Posterior cingulate gyrus (tissue), 11 donors: ENCODE measurements around the gene SMYD3.
"Not testable (repeated sequence)": the region's sequence is repeated elsewhere in the genome, so short reads cannot be mapped to it uniquely, and the experiment has no call there.

Source experiments
- DNase-seq, 10 donors: peaks; one replicate each; pipeline versions ENCODE4 v3.0.0 to v3.0.0-alpha.2; 2020 to 2021; ENCODE audit warnings: mixed read lengths in 3 of 10
- intact Hi-C: fragments of 100-400 bp; cut with DNase I; formaldehyde crosslinking; loops from one replicate; pipeline ENCODE4 v1.15.1; 2023

Gene SMYD3

GRCh38 chr1:245840971-245841370 is 666.1 kb downstream of the SMYD3 start:
- intact Hi-C loops, result no loop called here
- DNase-seq, result no peak

GRCh38 chr1:245837718-245838117 is 669.4 kb downstream of the SMYD3 start:
- DNase-seq, result no peak

GRCh38 chr1:245835386-245835785 is 671.7 kb downstream of the SMYD3 start:
- intact Hi-C loops, result no loop called here
- no peak for DNase-seq

More at GRCh38 chr1:245837718-245838117, 669.4 kb downstream of the SMYD3 start:
- intact Hi-C loops, result no loop called here

- intact Hi-C loops, result no loop called here
- DNase-seq, result no peak
Measured at GRCh38 chr1:245834002-245834401, 673.1 kb downstream of the SMYD3 start.

GRCh38 chr1:245832771-245833527 is 674.1 kb downstream of the SMYD3 start:
- intact Hi-C loops, result no loop called here
- DNase-seq, result no peak

GRCh38 chr1:245831518-245831917 is 675.6 kb downstream of the SMYD3 start:
- DNase-seq, result no peak
- intact Hi-C loops, result no loop called here

GRCh38 chr1:245829826-245830225 is 677.3 kb downstream of the SMYD3 start:
- intact Hi-C loops, result no loop called here
- no peak for DNase-seq

GRCh38 chr1:245829194-245829593 is 677.9 kb downstream of the SMYD3 start:
- no peak for DNase-seq

GRCh38 chr1:245827301-245827700 is 679.8 kb downstream of the SMYD3 start:
- DNase-seq, result no peak
- intact Hi-C loops, result no loop called here

More at GRCh38 chr1:245829194-245829593, 677.9 kb downstream of the SMYD3 start:
- intact Hi-C loops, result no loop called here

GRCh38 chr1:245825128-245825901 is 681.8 kb downstream of the SMYD3 start:
- intact Hi-C loops, result no loop called here
- DNase-seq, result no peak

- no peak for DNase-seq
- intact Hi-C loops, result no loop called here
Measured at GRCh38 chr1:245823408-245824147, 683.5 kb downstream of the SMYD3 start.

- intact Hi-C loops, result no loop called here
Measured at GRCh38 chr1:245822996-245823395, 684.1 kb downstream of the SMYD3 start.

GRCh38 chr1:245818363-245818762 is 688.7 kb downstream of the SMYD3 start:
- intact Hi-C loops, DNase-seq: not testable (repeated sequence)

More at GRCh38 chr1:245822996-245823395, 684.1 kb downstream of the SMYD3 start:
- no peak for DNase-seq

- intact Hi-C loops, result not testable (repeated sequence)
Measured at GRCh38 chr1:245816496-245816895, 690.6 kb downstream of the SMYD3 start.

GRCh38 chr1:245814651-245815050 is 692.4 kb downstream of the SMYD3 start:
- no peak for DNase-seq
- intact Hi-C loops, result no loop called here

More at GRCh38 chr1:245816496-245816895, 690.6 kb downstream of the SMYD3 start:
- DNase-seq, result not testable (repeated sequence)

- intact Hi-C loops, result no loop called here
Measured at GRCh38 chr1:245812278-245812677, 694.8 kb downstream of the SMYD3 start.

GRCh38 chr1:245810789-245811337 is 696.2 kb downstream of the SMYD3 start:
- intact Hi-C loops, result no loop called here
- peak in 7 of 10 donors; percentile 27 to 92 (median 57) for DNase-seq

More at GRCh38 chr1:245812278-245812677, 694.8 kb downstream of the SMYD3 start:
- peak in 1 of 10 donors; percentile 34 for DNase-seq

GRCh38 chr1:245810181-245810769 is 696.8 kb downstream of the SMYD3 start:
- DNase-seq, result no peak
- intact Hi-C loops, result no loop called here

- intact Hi-C loops, result no loop called here
- no peak for DNase-seq
Measured at GRCh38 chr1:245809361-245809760, 697.7 kb downstream of the SMYD3 start.
